Measurements from ENCODE around the gene CDKN1B.

The CDKN1B gene

GRCh38 chr12:12755923-12756322, 38.8 kb downstream of the CDKN1B start:
- no peak for DNase-seq (ENCODE audit: low read depth in 1 of 2, low spot score in 1 of 2)

- DNase-seq (ENCODE audit: low read depth in 1 of 2, low spot score in 1 of 2), result no peak
These were observed 40.0 kb downstream of the CDKN1B start for GRCh38 chr12:12757121-12757520.

DNA sequence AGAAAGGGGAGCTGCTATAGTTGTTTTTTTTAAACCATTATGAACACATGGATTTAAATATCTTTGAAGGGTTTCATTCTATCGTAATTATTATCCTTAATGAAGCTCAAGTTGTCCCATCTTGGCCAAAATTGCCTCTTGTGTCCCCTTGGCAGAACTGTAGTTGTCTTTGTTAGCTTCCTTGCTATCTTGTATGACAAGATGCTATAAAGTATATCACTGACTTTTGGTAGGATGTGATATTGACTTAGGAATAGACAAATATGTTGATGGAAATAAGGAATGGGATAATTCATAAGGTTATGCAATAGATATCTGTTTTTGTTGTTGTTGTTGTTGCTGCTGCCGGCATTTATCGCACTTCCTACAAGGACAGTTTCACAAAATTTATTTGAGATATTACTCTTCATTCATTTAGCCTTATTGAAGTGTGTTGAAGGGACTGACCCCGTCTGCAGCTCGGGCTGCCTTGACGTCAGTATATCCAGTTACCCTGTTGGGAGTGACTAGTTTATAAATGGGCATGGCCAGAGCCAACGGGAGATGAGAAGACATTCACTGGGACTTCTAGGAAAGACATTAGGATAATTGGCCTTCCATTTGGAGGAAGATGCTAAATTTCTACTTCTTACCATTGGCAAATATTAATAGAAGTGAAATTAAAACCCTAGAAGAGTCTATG, 42.2 kb downstream of the CDKN1B start:
- no peak for DNase-seq (ENCODE audit: low read depth in 1 of 2, low spot score in 1 of 2)

DNA sequence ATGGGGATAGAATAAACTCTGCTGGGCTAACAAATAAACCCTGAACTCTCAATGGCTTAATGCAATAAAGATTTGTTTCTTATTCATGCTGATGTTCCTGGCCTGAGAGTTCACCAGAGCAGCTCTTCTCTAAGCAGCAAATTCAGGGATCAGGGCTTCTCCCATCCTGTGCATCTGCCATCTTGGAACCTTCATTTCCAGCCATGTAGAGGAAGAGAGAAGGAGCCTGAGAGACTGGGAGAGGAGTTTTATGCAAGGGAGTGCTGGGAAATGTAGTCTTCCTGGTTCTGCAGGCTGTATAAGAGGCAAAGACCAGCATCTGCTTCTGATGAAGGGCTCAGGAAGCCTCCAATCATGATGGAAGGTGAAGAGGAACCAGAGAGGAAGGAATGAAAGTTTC, 47.7 kb downstream of the CDKN1B start:
- DNase-seq (ENCODE audit: low read depth in 1 of 2, low spot score in 1 of 2), result no peak

- DNase-seq (ENCODE audit: low read depth in 1 of 2, low spot score in 1 of 2), result no peak
These were observed 53.1 kb downstream of the CDKN1B start for GRCh38 chr12:12770262-12770661.
